GM19324 (cell line): ENCODE results near the gene SLC25A21.
"Not testable (repeated sequence)": the region's sequence is repeated elsewhere in the genome, so short reads cannot be mapped to it uniquely, and the experiment has no call there.

Source experiments
- ATAC-seq: cut with Tn5 transposase; IDR thresholded peaks from one replicate; pipeline ENCODE4 v1.9.1; 2021; ENCODE audit warnings: mild to moderate bottlenecking, moderate library complexity; ENCODE audit not compliant: unreplicated experiment, low FRiP score

SLC25A21 gene

DNA sequence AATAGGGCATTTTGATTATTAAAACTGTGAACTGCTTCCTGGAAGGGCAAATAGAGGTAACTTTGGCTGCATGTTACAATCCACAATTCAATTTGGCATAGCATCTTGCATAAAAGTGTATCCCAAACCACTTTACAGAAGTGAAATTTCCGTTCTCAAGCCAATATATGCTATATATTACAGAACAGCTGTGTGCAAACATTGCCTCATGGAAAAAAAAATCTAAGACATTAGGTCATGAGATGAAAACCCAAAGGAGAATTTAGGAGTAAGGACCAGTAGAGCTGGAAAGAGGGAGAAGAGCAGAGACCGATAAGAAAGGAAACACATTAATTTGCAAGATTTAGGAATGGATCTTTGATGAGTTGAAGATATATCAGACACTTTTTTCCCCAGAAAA, 271.6 kb downstream of the SLC25A21 start:
- no peak for ATAC-seq

DNA sequence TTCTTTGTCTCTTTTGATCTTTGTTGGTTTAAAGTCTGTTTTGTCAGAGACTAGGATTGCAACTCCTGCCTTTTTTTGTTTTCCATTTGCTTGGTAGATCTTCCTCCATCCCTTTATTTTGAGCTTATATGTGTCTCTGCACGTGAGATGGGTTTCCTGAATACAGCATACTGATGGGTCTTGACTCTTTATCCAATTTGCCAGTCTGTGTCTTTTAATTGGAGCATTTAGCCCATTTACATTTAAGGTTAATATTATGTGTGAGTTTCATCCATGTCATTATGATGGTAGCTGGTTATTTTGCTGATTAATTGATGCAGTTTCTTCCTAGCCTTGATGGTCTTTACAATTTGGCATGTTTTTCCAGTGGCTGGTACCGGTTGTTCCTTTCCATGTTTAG, 276.1 kb downstream of the SLC25A21 start:
- ATAC-seq, result not testable (repeated sequence)

DNA sequence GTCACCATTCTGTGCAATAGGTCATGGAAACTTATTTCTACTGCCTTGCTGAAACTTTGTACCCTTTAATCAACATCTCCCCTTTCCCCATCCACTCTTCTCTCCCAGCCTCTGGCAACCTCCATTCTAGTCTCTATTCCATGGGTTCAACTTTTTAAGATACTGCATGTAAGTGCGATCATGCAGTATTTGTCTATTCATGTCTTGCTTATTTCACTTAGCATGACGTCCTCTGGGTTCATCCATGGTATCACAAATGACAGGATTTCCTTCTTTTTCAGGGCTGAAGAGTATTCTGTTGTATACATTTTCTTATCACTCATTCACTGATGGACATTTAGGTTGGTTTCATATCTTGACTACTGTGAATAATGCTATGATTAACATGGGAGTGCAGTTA, 288.4 kb downstream of the SLC25A21 start:
- ATAC-seq, result no peak

DNA sequence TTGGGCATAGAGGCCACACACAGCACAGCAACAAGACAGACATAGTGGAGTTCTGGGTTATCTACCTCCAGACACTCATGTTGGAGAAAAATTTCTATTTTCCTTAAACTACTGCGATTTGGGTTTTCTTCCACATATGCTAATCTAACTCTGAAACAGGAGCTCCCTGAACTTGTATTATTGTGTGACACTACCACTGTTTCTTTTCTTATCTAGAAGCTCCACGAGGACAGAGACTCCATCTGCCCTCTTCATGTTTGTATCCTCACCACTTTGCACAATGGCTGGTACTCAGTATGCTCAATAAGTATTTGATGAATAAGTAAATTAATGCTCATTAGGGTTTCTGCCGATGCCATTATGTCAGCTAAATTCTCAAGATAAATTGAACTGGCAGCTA, 292.1 kb downstream of the SLC25A21 start:
- no peak for ATAC-seq

DNA sequence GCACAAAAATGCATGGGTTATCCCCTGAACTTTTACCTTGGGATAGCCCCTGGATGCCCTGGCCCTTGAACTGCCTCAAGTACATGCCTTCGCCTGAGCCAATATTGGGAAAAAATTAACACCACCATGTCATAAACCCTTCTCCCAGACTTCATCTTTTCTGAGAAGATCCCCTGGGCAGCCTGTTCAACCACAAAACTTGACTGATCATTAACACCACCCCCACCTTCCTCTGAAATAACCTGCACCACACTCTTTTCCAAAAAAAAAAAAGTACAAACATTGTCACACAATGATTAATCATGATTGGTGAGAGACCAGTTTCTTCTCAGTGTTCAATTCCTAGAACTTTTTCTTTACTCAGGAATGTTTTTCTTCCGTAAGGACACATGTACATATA, 292.8 kb downstream of the SLC25A21 start:
- ATAC-seq, result no peak

DNA sequence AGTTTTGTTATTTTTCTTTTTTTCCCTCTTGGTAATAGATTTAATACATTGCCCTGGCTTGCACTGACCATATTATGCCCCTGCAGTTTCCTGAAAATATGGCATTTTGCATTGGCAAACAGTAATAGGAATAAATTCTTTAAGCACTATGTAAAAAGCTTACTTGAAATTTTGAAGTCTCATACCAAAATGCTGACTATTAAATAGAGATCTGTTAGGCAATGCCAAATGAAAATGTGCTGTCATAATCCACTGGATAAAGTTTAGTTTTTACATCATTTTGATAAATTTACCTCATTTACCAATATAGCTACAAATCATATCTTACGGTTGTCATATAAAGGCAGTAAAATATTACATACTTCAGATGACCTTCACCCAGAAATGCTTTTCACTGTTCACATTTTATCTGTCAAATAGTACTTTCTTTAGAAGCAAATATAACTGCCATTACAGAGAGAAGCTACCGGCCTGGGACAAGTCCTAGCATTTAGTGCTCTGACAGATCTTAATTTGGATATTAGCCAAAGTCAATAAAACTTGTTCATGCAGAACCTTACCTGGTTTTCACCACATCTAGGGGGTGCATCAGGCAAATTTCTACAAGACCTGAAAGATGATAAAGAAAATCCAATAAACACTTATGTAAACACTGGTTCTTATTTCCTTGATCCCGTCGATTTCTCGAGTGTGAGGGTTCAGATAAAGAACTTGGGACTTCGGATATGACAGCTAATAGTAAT, 297.8 kb downstream of the SLC25A21 start:
- ATAC-seq, result no peak

DNA sequence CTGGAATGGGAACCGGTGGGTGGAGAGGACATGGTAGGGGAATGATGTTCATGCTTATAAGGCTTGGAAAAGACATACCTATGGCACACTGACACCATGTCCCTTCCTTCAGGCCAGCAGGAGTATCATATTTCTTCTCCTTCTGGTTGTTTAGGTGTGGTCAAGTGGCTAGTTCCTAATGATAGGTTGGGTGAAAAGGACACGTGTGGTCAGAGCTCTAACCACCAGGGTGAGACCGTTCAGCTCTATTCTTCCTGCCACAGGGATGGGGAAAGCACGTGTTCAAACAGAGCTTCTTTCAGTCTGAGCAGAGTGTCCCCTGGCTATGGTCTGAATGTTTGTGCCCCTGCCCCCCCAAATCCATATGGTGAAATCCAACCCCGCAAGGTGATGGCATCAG, 301.6 kb downstream of the SLC25A21 start:
- no peak for ATAC-seq

DNA sequence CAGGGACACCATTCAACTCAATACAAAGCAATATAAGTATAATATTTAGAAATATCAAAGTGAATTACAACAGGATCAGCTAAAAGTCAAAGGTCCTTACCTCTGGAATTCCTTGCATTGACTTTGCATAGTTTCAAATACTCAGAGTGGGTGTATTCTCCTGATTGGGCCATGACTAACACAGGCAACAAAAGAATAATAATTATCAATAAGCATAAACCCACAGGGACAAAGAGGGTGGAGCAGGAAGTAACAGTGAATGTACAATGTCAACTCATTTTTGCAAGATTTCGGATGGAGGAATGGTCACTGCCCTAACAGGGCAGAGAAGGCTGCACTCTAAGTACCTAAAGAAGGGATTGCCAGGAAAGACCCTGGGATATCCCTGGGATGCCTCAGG, 303.3 kb downstream of the SLC25A21 start:
- no peak for ATAC-seq

DNA sequence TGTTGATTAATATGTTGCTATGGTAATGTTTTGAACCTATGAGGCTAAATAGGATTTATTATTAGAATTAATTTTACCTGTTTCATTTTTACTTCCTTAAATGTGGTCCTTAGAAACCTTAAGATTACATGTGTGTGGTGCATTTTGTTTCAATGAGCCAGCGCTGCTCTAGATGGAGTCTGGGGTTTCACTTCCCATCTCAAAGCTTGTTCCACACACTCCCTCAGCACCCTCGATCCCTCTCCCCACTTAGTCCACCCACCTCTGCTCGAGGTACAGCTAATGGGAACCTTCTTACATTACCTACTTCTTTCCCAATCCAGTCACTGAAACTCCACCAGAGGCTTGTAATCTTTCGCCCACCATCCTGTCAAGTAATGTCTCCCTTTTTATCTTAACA, 305.5 kb downstream of the SLC25A21 start:
- ATAC-seq, result peak; percentile 65

DNA sequence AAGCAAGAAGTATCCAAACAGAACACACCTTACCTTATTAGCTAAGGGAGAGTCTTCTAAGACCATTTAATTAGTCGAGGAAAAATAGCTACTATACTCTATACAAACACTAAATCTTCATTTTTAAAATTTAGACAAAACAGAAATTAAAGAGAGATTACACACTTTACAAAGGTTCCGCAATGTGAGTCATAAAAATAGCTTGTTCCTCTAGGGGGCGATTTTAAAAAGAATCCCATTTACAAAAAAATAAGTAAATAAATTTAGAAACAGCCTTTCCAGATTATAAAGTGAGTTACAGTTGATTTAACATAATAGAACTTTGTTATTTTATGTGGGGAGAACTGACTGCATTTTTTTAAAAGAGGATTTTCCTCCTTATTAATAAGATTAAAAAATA, 309.1 kb downstream of the SLC25A21 start:
- ATAC-seq, result no peak

DNA sequence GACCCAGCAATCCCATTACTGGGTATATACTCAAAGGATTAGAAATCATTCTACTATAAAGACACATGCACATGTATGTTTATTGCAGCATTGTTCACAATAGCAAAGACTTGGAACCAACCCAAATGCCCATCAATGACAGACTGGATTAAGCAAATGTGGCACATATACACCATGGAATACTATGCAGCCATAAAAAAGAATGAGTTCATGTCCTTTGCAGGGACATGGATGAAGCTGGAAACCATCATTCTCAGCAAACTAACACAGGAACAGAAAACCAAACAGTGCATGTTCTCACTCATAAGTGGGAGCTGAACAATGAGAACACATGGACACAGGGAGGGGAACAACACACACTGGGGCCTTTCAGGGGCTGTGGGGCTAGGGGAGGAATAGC, 310.2 kb downstream of the SLC25A21 start:
- not testable (repeated sequence) for ATAC-seq

DNA sequence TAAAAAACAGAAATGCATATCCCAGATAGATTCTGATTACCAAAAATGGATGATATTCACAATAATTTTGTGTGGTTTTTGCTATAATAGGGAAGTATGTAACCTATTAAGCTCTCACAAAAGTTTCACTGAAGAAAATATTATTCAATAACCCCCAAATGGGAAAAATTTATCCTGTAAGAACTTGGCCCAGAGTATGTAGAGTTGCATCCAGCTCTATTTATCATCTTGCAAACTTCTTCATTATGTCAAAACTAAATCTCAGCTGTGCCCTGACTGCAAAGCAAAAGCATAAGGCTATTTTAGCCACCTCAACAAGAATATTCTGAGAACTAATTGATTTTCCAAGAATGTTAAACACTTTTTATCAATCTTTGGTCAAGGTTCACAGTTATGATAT, 311.6 kb downstream of the SLC25A21 start:
- no peak for ATAC-seq

DNA sequence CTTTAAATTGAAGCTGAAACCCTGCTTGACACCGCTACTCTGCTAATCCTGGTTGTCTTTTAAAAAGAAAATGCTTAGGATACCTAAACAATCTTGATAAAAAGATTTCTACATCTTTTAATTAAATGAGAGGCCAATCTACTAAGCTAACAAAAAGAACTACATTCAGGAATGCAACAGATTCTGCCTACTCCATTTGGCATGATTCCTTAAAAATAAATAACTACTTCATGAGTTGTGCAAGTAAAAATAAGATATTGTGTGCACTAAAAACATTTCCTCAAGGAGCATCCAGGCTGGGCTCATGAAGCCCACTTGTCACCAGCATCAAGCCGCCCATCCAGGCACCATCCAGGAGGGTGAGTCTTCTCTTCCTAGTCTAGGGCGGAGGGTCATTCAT, 313.3 kb downstream of the SLC25A21 start:
- no peak for ATAC-seq

DNA sequence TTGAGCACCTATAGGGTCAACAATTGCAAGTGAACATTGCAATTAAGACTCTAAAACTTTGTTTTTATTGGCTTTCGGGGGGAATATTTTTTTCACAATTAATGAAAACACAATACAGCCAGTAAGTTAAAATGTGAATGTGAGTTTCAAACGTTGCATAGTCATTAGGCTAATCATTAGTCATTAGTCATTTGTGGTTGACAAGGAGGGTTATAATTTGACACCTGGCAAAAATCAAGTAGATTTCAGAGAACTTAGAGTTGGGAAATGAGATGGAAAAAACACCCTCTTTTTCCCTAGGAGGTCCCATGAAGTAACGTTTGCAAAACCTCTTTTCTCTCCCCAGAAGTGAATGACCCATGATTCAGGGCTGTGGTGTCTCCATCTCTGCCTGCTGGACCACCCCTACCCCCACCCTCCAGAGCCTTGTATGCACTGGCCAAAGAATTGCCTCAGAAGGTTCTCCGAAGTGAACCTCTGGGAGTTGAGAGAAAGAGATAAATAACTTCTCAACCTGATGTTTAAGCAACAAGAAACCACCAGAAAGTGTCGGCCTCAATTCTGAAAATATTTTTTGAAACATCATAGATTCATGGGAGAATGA, 314.5 kb downstream of the SLC25A21 start:
- no peak for ATAC-seq

DNA sequence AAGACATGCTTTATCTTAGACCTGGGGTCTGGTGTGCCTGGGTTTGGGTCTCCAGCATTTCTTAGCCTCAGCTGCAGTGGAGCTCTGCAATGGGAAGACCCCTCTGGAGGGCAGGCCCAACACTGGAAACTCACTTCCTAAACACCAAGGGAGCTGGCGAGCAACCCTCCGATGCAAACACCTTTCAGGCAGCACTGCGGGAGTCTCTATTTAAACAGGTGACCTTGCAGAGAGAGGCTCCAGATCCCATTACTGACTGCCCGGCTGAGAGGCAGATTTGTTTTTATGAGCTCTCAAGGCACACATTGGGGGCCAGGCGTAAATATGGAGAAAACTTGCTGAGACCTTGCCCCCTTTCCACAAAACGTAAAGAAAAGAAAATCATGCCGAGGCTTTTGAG, 315.3 kb downstream of the SLC25A21 start:
- no peak for ATAC-seq

DNA sequence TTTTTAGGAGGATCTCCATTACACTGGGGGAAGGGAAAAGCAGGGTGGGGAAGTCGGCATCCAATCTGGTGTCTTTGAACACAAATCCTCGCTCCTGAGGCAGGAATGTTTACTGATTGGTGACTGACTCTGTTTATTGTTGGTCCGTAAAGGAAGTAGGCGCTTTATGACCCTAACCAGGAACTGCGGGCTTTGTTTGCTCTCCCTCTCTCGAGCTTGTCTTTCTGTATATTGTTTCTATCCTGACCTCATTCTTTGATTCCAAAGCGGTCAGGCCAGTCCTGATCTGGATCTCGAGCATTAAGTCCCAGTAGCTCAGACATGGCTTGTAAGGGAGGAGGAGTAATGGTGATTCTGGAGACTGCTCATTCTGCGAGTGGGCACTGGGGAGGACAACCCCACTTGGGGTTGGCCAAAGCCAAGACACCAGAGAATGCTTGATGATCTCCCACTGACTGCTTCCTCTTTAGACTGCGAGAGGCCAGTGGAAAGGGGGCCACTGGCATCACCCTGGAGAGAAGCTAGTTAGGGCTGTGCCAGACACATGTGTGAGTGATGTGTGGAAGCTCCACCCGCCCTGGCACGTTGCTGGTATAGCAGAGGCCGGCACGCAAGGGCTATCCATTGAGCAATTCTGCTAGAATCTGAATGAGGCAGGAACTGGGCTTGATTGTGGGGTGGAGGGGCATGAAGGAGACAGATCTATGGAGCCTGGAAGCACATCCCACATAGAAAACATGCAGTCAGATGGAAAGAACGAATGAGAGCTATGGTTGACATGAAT, 316.1 kb downstream of the SLC25A21 start:
- no peak for ATAC-seq

DNA sequence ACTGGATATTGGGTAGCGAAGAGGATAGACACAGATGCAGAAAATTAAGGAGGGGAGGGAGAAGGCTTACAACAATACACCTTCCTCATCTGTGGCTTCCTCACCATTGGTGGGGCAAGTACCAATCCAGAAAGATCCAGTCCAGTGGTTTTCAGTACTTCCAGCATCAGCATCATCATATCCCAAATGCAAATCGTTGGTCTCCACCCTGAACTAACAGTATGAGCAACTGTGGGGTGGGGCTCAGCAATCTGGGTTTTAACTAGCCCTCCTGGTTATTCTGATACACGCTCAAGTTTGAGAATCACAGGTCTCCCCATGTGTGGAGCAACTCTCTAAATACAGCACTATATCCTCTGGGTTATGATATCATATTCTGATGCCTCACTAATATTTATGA, 317.0 kb downstream of the SLC25A21 start:
- no peak for ATAC-seq

DNA sequence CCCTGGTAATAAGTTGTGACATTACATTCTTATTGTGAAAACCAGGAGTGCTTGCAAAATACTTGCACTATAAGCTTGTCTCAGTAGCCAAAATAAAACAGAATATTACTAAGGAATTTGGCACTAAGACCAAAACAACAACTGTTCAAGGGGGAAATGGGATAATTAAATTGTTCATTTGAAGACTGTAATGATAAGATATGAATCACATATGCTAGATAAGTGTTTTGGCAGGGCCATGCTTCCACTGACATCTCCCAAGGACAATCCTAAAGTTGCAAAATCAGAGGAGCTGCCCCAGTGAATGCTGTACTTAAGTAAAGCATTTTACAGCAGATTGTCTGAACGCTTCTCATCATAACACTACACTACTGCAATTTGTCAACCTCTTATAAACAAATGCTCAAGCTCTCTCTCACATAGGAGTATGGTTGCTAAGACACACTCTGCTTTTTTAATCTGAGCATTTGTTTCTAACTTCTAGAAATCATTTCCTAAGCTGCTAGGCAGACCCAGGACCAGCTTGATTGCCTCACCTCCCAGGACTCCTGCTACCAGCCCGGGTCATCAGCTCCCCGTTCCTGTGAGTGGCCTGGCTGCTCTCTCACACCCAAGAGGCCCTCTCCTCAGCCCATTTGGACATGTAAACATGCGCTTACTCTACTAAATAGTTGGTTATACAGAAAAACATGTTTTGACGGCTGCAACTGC, 319.3 kb downstream of the SLC25A21 start:
- ATAC-seq, result no peak

DNA sequence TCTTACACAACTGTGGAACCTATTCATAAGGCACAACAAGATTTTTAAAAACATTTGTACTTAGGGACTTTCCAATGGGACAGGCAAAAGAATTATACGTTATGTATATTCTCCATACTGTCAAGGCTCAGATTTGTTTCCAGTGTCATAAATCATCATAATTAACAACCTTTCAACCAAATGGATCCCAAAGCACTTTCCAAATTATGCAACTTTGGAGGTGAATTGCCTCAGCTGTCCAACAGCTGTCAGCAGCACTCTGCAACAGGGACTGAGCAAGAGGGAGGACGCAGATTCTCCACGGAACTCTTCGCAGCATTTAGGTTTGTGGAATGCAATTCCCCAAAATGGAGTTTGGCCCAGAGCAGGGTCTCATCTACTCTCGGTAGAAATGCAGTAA, 324.2 kb downstream of the SLC25A21 start:
- ATAC-seq, result no peak

DNA sequence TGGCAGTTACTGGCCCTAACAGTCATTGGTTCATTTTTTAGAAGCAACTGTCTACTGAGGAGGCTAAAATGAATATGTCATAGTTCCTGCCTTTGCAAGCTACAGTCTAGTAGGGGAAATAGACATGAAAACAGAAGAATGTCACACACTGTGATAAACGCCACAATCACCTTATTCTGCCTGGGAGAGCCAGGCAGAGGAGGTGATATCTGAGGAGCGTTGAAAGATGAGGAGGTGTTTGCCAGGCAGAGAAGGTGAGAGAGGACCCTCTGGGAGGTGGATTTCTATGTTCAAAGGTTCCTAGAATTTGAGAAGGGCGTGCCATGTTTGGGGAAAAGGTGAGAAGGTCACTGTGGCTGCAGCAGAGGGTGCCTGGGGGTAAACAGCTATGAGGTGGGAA, 325.0 kb downstream of the SLC25A21 start:
- ATAC-seq, result no peak

DNA sequence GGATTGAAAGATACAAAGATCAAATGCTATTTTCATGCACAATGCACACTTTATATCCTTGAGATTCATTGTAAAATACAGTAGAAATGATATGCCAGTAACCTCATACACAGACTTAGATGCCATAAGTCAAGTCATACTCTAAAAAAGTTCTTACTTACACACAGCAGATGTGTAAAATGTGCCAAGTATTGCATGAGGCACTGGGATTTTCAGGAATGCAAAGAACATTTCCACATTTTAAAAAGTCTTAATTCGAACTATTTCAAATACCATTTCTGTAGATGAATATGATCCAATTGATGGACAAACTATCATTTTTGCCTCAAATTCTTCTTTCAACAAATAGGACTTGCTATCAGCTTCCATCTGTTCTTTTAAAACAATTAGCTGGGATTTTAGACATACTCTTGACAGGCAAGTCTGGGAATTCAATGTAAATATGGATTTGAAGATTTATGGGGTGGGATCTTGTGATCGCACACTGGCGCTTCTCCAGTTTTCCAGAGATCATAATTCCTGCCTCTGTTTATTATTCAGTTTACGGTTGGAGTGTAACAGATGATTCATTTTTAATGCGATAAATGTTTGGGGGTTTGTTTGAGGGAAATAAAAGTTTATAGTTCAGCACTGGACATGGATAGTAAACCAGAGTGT, 326.9 kb downstream of the SLC25A21 start:
- ATAC-seq, result no peak
